GM12872 (cell line): ENCODE data around the gene ASAP2.

Experiments used
- TF ChIP-seq, protein P1 (sequence below): IDR thresholded peaks from 3 replicates; pipeline ENCODE4 v1.5.1; 2011; ENCODE audit warnings: low read depth, mild to moderate bottlenecking, low read length, moderate library complexity; ENCODE audit not compliant: insufficient read depth

ASAP2 gene

DNA sequence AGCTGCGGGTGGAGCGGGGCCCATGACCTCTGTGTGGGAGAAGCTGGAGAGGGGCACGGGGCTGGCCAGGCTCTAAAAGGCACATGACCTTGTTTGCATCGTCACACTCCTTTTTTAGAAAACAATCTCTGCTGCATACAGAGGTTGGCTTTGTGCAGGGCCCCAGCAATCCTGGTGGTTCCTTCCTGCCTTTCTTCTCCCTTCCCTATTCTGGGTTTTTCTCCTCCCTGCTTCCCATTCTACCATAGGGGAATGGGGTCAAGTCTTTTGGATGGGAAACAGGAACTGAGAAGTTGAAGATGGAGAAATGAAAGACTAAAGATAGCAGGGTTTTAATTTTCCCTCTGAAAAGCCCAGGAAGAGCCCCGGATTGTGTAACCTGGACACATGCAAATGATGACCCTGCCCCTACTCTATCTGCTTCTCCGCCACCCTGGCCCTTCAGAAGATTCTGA lies 53.9 kb downstream of the ASAP2 start:
- TF ChIP-seq, protein P1, sequence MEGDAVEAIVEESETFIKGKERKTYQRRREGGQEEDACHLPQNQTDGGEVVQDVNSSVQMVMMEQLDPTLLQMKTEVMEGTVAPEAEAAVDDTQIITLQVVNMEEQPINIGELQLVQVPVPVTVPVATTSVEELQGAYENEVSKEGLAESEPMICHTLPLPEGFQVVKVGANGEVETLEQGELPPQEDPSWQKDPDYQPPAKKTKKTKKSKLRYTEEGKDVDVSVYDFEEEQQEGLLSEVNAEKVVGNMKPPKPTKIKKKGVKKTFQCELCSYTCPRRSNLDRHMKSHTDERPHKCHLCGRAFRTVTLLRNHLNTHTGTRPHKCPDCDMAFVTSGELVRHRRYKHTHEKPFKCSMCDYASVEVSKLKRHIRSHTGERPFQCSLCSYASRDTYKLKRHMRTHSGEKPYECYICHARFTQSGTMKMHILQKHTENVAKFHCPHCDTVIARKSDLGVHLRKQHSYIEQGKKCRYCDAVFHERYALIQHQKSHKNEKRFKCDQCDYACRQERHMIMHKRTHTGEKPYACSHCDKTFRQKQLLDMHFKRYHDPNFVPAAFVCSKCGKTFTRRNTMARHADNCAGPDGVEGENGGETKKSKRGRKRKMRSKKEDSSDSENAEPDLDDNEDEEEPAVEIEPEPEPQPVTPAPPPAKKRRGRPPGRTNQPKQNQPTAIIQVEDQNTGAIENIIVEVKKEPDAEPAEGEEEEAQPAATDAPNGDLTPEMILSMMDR = no peak

- TF ChIP-seq, protein P1 = no peak
Measured at GRCh38 chr2:9261231-9261883, 54.7 kb downstream of the ASAP2 start.

DNA sequence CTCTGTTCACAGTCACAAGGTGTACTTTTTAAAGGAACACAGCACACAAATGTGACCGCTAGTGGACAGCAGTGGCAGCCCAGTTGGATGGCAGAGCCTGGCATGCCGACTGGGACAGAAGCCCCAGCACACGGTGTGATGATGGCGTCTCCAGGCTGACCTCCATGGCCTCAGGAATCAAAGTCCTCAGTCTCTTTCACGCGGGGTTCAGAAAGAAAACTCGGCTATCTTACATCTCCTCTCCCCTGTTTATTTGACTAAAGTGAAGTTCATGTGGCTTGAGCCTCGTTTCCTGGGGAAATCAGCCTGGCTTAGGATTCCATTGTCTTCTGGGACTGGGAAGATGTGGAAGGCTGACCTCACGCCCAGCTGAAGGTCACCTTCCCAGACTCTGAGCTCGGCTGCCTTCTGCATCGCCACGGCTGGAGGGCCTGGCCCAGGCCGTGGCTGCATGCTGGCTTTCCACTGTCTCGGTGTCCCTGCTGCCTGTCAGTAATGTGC lies 56.1 kb downstream of the ASAP2 start:
- TF ChIP-seq, protein P1 = no peak

DNA sequence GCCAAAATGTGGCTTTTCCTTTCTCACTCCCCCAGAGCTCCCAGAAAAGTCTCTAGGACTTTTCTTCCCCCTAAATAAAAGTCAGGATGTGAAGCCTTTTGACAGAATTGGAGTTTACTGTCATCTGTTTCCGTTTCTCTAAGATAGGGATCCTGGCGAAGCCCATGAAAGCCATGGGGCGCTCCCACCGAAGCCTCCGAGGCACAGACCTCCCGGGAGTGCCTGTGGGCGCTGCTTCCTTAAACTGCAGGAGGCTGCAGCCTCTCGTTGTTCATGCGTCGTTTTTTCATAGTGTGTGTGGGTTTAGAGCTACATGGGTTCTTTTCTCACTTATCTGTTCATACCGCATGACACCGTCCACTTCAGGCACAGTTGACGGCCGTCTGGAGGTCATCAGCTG lies 56.8 kb downstream of the ASAP2 start:
- TF ChIP-seq, protein P1 = no peak

- TF ChIP-seq, protein P1 = no peak
Measured at GRCh38 chr2:9264301-9264700, 57.7 kb downstream of the ASAP2 start.

DNA sequence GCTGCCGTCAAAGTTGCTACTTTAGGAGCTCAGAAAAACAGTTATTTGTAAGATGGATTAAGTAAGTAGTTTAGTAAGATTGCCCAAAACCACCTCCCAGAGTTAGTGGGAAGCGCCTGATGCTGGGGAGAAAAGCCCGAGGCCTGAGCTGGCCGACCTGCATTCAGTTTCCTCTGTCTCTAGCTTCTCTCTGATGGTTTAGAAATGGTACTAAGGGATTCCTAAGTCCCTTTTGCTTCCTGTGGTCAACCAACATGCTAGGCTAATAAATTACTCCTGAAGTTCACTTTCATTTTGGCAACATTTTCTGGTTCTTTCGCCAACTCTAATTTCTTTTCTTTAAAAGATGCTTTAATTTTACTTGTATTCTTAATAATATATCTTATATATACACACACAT lies 60.1 kb downstream of the ASAP2 start:
- TF ChIP-seq, protein P1 = no peak

- TF ChIP-seq, protein P1 = no peak
Measured at GRCh38 chr2:9268301-9269080, 61.9 kb downstream of the ASAP2 start.
